ENCODE results near the gene PTPRE. TPM values are rescaled to one million over a fixed set of nuclear protein-coding genes. Genes with fewer than 3 reads are reported as not detected.

Gene PTPRE
- total RNA-seq, 1 experiment from 2014 or later, result 0.50 TPM

- H3K9me3 ChIP-seq, result no peaks in the 10 kb centered on the region
- intact Hi-C loops (cut with micrococcal nuclease; ENCODE audit: unreplicated experiment), result no loop called here
- no peaks in the 10 kb centered on the region for H3K27me3 ChIP-seq (replicated peaks; ENCODE audit: control insufficient read depth, insufficient read depth, low read length)
- BruUV-seq (replicated peaks), result no TSS peak
- no peak overlapping the region for H3K4me3 Mint-ChIP-seq (ENCODE audit: unreplicated experiment)
- no peaks in the 10 kb centered on the region for H3K36me3 Mint-ChIP-seq (ENCODE audit: insufficient read depth, unreplicated experiment)
- no peaks in the 10 kb centered on the region for H3K4me1 ChIP-seq
- DNase-seq, result peak in 1 of 2 experiments; percentile 14
- H3K36me3 ChIP-seq (ENCODE audit: control insufficient read depth, insufficient read depth, low read length), result no peaks in the 10 kb centered on the region
- POLR2A ChIA-PET, result no interaction called here
- no peaks in the 10 kb centered on the region for H3K9me3 Mint-ChIP-seq (ENCODE audit: unreplicated experiment)
- peaks cover 3% of the 10 kb centered on the region for H3K27me3 Mint-ChIP-seq (ENCODE audit: insufficient read depth, unreplicated experiment)
- H3K4me1 Mint-ChIP-seq (ENCODE audit: low read depth, unreplicated experiment), result no peaks in the 10 kb centered on the region
- CTCF ChIA-PET, result no interaction called here
- H3K27ac Mint-ChIP-seq (ENCODE audit: unreplicated experiment), result no peak overlapping the region
- TF ChIP-seq CTCF (IDR thresholded peaks at IDR 0.05; ENCODE audit: insufficient read depth in 1 of 2, low read depth in 1 of 2, low read length in 1 of 2, severe bottlenecking in 1 of 2, unreplicated experiment in 1 of 2), result no peak
- H3K4me3 ChIP-seq (ENCODE audit: low read depth, low read length), result no peak overlapping the region
These were observed 148.4 kb downstream of the PTPRE start for GRCh38 chr10:128055061-128055868.

GRCh38 chr10:128056303-128057050 is 149.6 kb downstream of the PTPRE start:
- DNase-seq, result peak in 1 of 2 experiments; percentile 10
- CTCF ChIA-PET, result interaction anchor here (0.7 kb wide), 1 partner anchor 69 kb away, joined by 3 read pairs; no protein-coding TSS in a partner anchor
- no peaks in the 10 kb centered on the region for H3K9me3 Mint-ChIP-seq (ENCODE audit: unreplicated experiment)

More at GRCh38 chr10:128056303-128057050, 149.6 kb downstream of the PTPRE start:
- intact Hi-C loops (cut with micrococcal nuclease; ENCODE audit: unreplicated experiment), result no loop called here
- no peaks in the 10 kb centered on the region for H3K4me1 ChIP-seq
- no peak overlapping the region for H3K4me3 Mint-ChIP-seq (ENCODE audit: unreplicated experiment)
- no peak overlapping the region for H3K27ac Mint-ChIP-seq (ENCODE audit: unreplicated experiment)
- H3K9me3 ChIP-seq, result no peaks in the 10 kb centered on the region
- POLR2A ChIA-PET, result no interaction called here
- no peaks in the 10 kb centered on the region for H3K36me3 ChIP-seq (ENCODE audit: control insufficient read depth, insufficient read depth, low read length)
- H3K4me1 Mint-ChIP-seq (ENCODE audit: low read depth, unreplicated experiment), result no peaks in the 10 kb centered on the region
- no peak overlapping the region for H3K4me3 ChIP-seq (ENCODE audit: low read depth, low read length)
- H3K27me3 Mint-ChIP-seq (ENCODE audit: insufficient read depth, unreplicated experiment), result peaks cover 3% of the 10 kb centered on the region
- no peaks in the 10 kb centered on the region for H3K36me3 Mint-ChIP-seq (ENCODE audit: insufficient read depth, unreplicated experiment)
- no peak for TF ChIP-seq CTCF (IDR thresholded peaks at IDR 0.05; ENCODE audit: insufficient read depth in 1 of 2, low read depth in 1 of 2, low read length in 1 of 2, severe bottlenecking in 1 of 2, unreplicated experiment in 1 of 2)
- H3K27me3 ChIP-seq (replicated peaks; ENCODE audit: control insufficient read depth, insufficient read depth, low read length), result no peaks in the 10 kb centered on the region
- no TSS peak for BruUV-seq (replicated peaks)
